ENCODE measurements around the gene CRISPLD2.
"Not testable (repeated sequence)": the region's sequence is repeated elsewhere in the genome, so short reads cannot be mapped to it uniquely, and the experiment has no call there.

Gene CRISPLD2

DNA sequence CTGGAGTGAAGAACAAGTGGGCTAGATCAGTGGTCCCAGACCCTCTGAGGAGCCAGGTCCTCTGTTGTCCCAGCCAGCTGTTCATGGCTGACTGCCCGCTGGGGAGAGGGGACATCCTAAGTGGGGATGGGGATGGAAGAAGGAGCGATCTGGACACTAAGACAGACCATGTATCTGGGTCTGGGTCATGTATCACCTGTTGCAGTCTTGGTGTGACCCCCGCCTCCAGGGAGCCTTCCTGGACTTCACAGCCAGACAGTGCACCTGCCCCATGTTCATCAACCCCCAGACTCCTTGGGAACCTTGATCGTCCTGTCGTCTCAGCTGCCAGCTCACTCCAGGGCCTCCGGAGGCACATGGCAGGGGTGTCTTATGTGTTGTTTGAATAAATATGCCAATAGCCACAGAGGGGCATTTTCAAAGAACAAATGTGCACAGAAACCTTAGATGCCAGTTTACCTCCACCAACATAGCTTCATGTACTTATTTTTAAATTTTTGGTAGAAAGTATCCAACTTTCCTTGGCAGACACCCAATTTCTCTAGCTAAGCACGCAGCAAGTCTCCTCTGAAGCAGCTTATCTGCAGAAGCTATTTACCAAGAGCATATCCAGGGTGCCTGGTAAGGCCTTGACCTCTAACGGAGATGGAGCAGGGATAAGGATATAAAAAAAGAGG is 43.2 kb downstream of the CRISPLD2 start:
- no peak overlapping the region for H3K4me3 ChIP-seq (ENCODE audit: low read length)
- TF ChIP-seq ZNF274 (IDR thresholded peaks at IDR 0.05; ENCODE audit: low read depth, low read length) = no peak

GRCh38 chr16:84863481-84863814 is 43.7 kb downstream of the CRISPLD2 start:
- no peak overlapping the region for H3K4me3 ChIP-seq (ENCODE audit: low read length)
- TF ChIP-seq ZNF274 (IDR thresholded peaks at IDR 0.05; ENCODE audit: low read depth, low read length) = no peak

DNA sequence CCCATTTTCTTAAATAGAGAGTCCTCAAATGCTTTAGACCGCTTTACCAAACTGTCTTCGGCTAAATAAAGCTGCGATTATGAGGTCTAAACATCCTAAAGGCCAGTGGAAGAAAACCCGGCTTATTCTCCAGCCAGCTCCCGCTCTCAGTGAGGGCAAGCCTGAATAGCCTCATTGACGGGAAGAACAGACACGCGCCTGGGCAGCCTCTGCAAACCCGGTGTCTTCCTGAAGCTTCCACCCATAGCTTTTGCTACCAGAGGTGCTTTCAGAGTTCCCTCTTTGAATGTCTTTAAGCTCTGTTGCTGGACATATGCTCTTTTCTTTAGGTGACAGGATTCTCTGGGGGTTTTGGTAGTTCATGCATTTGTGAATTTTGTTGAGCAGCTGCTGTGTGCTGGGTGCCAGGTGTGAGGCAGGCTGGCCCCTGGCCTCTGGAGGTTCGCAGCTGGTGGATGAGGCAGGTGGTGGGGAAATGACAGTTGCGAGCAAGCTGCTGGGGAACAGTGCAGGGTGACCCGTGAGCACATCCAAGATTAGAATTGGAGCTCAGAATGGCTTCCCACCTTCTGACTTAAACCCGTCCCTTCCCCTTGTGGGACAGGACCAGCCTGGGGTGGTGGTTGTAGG is 44.7 kb downstream of the CRISPLD2 start:
- no peak for TF ChIP-seq ZNF274 (IDR thresholded peaks at IDR 0.05; ENCODE audit: low read depth, low read length)
- no peak overlapping the region for H3K4me3 ChIP-seq (ENCODE audit: low read length)

GRCh38 chr16:84867696-84868095 is 47.9 kb downstream of the CRISPLD2 start:
- H3K4me3 ChIP-seq (ENCODE audit: low read length) = no peak overlapping the region
- TF ChIP-seq ZNF274 (IDR thresholded peaks at IDR 0.05; ENCODE audit: low read depth, low read length) = no peak

DNA sequence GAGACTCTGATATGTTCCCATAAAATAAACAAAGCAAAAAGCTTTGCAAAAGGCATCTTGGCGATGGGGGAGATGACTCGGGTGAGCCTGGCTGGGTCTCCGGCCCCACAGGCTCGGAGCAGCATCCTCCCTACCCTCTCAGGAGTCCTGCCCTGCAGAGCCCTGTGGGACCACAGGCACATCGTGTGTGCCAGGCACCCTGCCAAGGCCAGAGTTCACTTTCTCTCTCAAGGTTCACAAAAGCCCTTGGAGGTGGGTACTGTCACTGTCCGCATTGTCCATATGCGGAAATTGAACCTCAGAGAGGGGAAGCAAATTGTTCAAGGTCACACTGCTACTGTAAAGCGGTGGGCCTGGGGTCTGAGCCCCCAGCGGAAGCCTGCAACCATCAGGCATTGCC is 48.5 kb downstream of the CRISPLD2 start:
- no peak for TF ChIP-seq ZNF274 (IDR thresholded peaks at IDR 0.05; ENCODE audit: low read depth, low read length)
- no peak overlapping the region for H3K4me3 ChIP-seq (ENCODE audit: low read length)

DNA sequence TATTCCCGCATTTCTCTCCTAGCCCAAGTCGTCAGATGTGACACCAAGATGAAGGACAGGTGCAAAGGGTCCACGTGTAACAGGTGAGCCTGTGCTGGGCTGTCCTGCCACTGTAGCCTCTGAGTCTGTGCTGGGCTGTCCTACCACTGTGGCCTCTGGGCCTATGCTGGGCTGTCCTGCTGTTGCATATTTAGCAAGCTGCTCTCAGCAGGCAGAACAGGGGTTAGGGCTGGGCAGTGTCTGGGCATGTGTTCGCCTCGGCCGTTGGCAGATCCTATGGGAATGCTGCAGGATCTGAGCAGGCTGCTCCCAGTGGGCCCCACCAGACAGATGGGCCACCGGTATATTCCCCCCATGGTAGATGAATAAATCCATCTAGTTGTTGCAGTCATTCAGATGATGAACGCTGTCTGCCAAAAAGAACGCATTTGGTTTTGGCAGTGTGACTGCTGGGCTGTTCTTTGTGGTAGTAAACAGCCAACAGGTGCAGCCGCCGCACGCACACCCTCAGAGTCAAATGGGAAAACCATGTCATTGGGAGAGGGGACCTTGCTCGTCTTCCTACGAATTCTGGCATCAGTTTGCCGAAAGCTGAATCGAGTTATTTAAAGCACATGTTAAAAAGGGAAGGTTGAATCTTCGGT is 49.2 kb downstream of the CRISPLD2 start:
- no peak for TF ChIP-seq ZNF274 (IDR thresholded peaks at IDR 0.05; ENCODE audit: low read depth, low read length)
- no peak overlapping the region for H3K4me3 ChIP-seq (ENCODE audit: low read length)

- H3K4me3 ChIP-seq (ENCODE audit: low read length) = no peak overlapping the region
- TF ChIP-seq ZNF274 (IDR thresholded peaks at IDR 0.05; ENCODE audit: low read depth, low read length) = no peak
Measured at GRCh38 chr16:84869473-84869845, 49.7 kb downstream of the CRISPLD2 start.

- not testable (repeated sequence) for H3K4me3 ChIP-seq (ENCODE audit: low read length)
Measured at GRCh38 chr16:84872971-84873370, 53.2 kb downstream of the CRISPLD2 start.

DNA sequence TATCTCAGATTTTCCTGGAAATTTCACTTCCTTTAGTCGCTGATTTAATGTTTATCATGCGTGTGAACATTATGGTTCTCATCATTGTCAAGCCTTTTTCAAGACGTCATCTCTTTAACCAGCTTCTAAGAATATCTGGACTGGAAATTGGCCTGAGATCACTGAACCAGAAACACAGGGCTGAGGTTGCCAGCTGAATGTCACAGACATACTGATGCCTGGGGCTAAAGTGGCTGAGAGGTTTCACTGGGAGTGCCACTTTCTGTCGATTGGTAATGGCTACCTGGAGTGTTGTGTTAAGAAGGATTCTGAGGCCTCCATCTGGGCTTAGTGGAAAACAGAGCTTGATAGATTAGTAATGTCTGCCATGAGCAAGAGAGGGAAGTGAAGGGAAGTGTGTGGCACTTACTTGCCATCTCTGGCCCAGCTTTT is 54.2 kb downstream of the CRISPLD2 start:
- no peak for TF ChIP-seq ZNF274 (IDR thresholded peaks at IDR 0.05; ENCODE audit: low read depth, low read length)
- H3K4me3 ChIP-seq (ENCODE audit: low read length) = no peak overlapping the region

DNA sequence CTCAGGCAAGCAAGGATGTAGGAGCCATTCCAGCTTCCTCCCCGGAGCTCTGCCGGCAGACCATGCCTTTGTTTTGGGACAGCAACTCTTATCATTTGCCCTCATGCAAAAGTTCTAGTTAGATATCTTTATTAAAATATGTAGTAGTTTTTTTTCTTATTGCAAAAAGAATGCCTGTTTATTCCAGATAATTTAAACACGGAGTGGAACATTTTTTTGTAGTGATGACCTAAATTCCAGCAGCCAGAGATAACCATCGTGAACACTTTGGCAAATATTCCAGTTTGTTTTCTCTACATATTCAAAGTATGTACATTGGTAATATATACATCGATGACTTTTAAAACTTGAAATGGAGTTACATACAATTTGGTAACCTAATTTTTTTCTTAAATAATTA is 54.8 kb downstream of the CRISPLD2 start:
- no peak overlapping the region for H3K4me3 ChIP-seq (ENCODE audit: low read length)
- no peak for TF ChIP-seq ZNF274 (IDR thresholded peaks at IDR 0.05; ENCODE audit: low read depth, low read length)

- no peak overlapping the region for H3K4me3 ChIP-seq (ENCODE audit: low read length)
- TF ChIP-seq ZNF274 (IDR thresholded peaks at IDR 0.05; ENCODE audit: low read depth, low read length) = no peak
Measured at GRCh38 chr16:84874983-84875382, 55.2 kb downstream of the CRISPLD2 start.

GRCh38 chr16:84875846-84876245 is 56.1 kb downstream of the CRISPLD2 start:
- no peak overlapping the region for H3K4me3 ChIP-seq (ENCODE audit: low read length)
- no peak for TF ChIP-seq ZNF274 (IDR thresholded peaks at IDR 0.05; ENCODE audit: low read depth, low read length)

GRCh38 chr16:84876873-84877606 is 57.3 kb downstream of the CRISPLD2 start:
- no peak for TF ChIP-seq ZNF274 (IDR thresholded peaks at IDR 0.05; ENCODE audit: low read depth, low read length)
- no peak overlapping the region for H3K4me3 ChIP-seq (ENCODE audit: low read length)

DNA sequence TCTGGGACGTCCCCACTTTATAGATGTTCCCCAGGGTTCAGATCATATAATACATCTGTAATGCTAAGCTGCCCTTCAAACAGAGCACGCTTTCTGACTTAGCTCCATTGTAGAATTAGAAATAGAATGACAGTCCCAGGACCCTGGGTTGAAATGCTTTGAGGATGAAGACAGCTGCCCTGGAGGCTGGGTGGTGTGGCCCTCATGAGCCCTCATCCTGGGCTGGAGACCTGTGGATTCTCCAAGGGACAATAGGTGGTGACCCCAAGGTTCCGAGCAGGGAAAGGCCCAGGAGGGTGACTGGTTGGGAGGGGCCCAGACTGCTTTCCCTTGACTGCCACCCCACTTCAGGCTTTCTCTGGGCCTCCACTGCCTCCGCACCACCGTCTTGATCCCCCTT is 59.0 kb downstream of the CRISPLD2 start:
- TF ChIP-seq ZNF274 (IDR thresholded peaks at IDR 0.05; ENCODE audit: low read depth, low read length) = no peak
- H3K4me3 ChIP-seq (ENCODE audit: low read length) = no peak overlapping the region

Measured in GM08714 (cell line).